ENCODE results near the gene OTX1. TPM values are rescaled to one million over a fixed set of nuclear protein-coding genes. Genes with fewer than 3 reads are reported as not detected.

OTX1 gene
- total and polyA plus RNA-seq, 4 donors, result 0.59 TPM; not detected in 3

DNA sequence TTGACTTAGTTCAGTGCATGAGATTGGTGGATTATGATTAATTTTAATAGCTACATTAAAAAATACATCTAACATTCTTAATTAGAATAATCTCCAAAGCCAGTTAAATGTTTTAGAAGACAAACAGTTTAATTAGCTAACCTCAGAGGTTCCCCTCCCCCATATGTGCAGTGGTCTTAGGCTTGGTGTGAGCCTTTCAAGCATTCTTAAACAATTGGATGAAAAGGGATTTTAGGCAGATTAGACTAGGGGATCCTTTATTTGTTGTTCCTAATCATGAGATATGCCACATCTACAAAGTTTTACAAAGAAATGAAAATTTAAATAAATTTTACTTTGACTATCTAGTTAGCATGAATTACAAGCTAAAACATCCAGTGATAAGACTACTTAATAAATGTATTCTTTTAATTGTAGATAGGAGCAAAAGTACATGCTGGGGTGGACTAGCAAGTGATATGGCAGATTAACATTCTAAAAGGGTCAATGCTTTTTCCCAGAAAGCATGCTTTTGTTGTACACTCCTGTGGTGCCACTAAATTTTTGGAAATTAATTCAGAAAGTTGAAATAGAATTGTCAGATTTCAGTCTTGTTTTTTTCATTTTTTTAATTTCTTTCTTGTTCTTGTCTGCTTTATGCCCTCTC is 42.7 kb upstream of the OTX1 start:
- peaks cover 0 to 28% (median 8%) of the 10 kb centered on the region in 4 donors for H3K36me3 ChIP-seq (ENCODE audit: control insufficient read depth in 4 of 4, insufficient read depth in 3 of 4, low read depth in 1 of 4, low read length in 3 of 4)
- TF ChIP-seq MAX (IDR thresholded peaks at IDR 0.05) (no peak), JUND (IDR thresholded peaks at IDR 0.05) (no peak), YY1 (IDR thresholded peaks at IDR 0.05) (no peak), ATF3 (IDR thresholded peaks at IDR 0.05) (no peak)
- TF ChIP-seq, protein P1, sequence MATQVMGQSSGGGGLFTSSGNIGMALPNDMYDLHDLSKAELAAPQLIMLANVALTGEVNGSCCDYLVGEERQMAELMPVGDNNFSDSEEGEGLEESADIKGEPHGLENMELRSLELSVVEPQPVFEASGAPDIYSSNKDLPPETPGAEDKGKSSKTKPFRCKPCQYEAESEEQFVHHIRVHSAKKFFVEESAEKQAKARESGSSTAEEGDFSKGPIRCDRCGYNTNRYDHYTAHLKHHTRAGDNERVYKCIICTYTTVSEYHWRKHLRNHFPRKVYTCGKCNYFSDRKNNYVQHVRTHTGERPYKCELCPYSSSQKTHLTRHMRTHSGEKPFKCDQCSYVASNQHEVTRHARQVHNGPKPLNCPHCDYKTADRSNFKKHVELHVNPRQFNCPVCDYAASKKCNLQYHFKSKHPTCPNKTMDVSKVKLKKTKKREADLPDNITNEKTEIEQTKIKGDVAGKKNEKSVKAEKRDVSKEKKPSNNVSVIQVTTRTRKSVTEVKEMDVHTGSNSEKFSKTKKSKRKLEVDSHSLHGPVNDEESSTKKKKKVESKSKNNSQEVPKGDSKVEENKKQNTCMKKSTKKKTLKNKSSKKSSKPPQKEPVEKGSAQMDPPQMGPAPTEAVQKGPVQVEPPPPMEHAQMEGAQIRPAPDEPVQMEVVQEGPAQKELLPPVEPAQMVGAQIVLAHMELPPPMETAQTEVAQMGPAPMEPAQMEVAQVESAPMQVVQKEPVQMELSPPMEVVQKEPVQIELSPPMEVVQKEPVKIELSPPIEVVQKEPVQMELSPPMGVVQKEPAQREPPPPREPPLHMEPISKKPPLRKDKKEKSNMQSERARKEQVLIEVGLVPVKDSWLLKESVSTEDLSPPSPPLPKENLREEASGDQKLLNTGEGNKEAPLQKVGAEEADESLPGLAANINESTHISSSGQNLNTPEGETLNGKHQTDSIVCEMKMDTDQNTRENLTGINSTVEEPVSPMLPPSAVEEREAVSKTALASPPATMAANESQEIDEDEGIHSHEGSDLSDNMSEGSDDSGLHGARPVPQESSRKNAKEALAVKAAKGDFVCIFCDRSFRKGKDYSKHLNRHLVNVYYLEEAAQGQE (IDR thresholded peaks at IDR 0.05), result no peak
- TF ChIP-seq, protein P2, sequence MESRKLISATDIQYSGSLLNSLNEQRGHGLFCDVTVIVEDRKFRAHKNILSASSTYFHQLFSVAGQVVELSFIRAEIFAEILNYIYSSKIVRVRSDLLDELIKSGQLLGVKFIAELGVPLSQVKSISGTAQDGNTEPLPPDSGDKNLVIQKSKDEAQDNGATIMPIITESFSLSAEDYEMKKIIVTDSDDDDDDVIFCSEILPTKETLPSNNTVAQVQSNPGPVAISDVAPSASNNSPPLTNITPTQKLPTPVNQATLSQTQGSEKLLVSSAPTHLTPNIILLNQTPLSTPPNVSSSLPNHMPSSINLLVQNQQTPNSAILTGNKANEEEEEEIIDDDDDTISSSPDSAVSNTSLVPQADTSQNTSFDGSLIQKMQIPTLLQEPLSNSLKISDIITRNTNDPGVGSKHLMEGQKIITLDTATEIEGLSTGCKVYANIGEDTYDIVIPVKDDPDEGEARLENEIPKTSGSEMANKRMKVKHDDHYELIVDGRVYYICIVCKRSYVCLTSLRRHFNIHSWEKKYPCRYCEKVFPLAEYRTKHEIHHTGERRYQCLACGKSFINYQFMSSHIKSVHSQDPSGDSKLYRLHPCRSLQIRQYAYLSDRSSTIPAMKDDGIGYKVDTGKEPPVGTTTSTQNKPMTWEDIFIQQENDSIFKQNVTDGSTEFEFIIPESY (IDR thresholded peaks at IDR 0.05), result no peak
- H3K27ac ChIP-seq (ENCODE audit: low read depth in 1 of 2, low read length in 2 of 2), result no peak overlapping the region
- DNase-seq (ENCODE audit: low spot score), result no peak
- H3K4me3 ChIP-seq (ENCODE audit: low read depth in 1 of 3, low read length in 3 of 3), result no peak overlapping the region
- no peaks in the 10 kb centered on the region for H3K4me1 ChIP-seq (ENCODE audit: control insufficient read depth in 4 of 4, insufficient read depth in 4 of 4, low read length in 3 of 4)
- H3K9ac ChIP-seq (ENCODE audit: low read depth in 1 of 2, low read length in 2 of 2), result no peak overlapping the region
- no peaks in the 10 kb centered on the region for H3K9me3 ChIP-seq (ENCODE audit: control insufficient read depth in 4 of 4, low read length in 3 of 4)
- no peaks in the 10 kb centered on the region for H3K27me3 ChIP-seq (ENCODE audit: control insufficient read depth in 4 of 4, insufficient read depth in 4 of 4, low read length in 3 of 4)

- Histone ChIP-seq H3K4me3 (ENCODE audit: low read depth in 1 of 3, low read length in 3 of 3) (no peak overlapping the region), H3K36me3 (ENCODE audit: control insufficient read depth in 4 of 4, insufficient read depth in 3 of 4, low read depth in 1 of 4, low read length in 3 of 4) (peaks cover 3 to 29% (median 13%) of the 10 kb centered on the region in 4 donors), H3K9me3 (ENCODE audit: control insufficient read depth in 4 of 4, low read length in 3 of 4) (no peaks in the 10 kb centered on the region), H3K4me1 (ENCODE audit: control insufficient read depth in 4 of 4, insufficient read depth in 4 of 4, low read length in 3 of 4) (no peaks in the 10 kb centered on the region), H3K27ac (ENCODE audit: low read depth in 1 of 2, low read length in 2 of 2) (no peak overlapping the region), H3K27me3 (ENCODE audit: control insufficient read depth in 4 of 4, insufficient read depth in 4 of 4, low read length in 3 of 4) (no peaks in the 10 kb centered on the region), H3K9ac (ENCODE audit: low read depth in 1 of 2, low read length in 2 of 2) (no peak overlapping the region)
- TF ChIP-seq RXRA (IDR thresholded peaks at IDR 0.05) (no peak), ATF3 (IDR thresholded peaks at IDR 0.05) (no peak)
- TF ChIP-seq, protein P2 (IDR thresholded peaks at IDR 0.05), result no peak
- DNase-seq (ENCODE audit: low spot score), result no peak
- 69% methylated on average over 1 of the region's 1 CpG for WGBS
Observed at GRCh38 chr2:63008838-63009237, 41.8 kb upstream of the OTX1 start.
